SK-N-SH (cell line): ENCODE data around the gene MTA2.

Source experiments
- CTCF ChIP-seq: fragments of 200-600 bp; sonication (generic); IDR thresholded peaks from 2 replicates; pipeline ENCODE4 v1.6.1; 2017; ENCODE audit warnings: antibody characterized with exemption, mild to moderate bottlenecking, moderate library complexity
- EZH2phosphoT487 ChIP-seq: fragments of 200-600 bp; sonication (generic); IDR thresholded peaks from 2 replicates; pipeline ENCODE4 v1.6.1; 2017; ENCODE audit warnings: low read depth, mixed run types, mild to moderate bottlenecking, antibody characterized with exemption, moderate library complexity, borderline replicate concordance
- FOXJ3 ChIP-seq: sonication (generic); formaldehyde crosslinking; IDR thresholded peaks from 2 replicates; pipeline ENCODE4 v1.5.1; 2020; ENCODE audit warnings: mild to moderate bottlenecking, missing genetic modification reagents
- MAX ChIP-seq: IDR thresholded peaks from 2 replicates; pipeline ENCODE4 v1.4.0; 2012; ENCODE audit warnings: low read depth
- POLR2AphosphoS5 ChIP-seq: IDR thresholded peaks from 2 replicates; pipeline ENCODE4 v1.6.1; 2012; ENCODE audit warnings: low read depth, low read length
- RAD21 ChIP-seq: IDR thresholded peaks from 2 replicates; pipeline ENCODE4 v1.6.1; 2012; ENCODE audit warnings: mild to moderate bottlenecking, low read length
- RCOR1 ChIP-seq: fragments of 150-350 bp; IDR thresholded peaks from 2 replicates; pipeline ENCODE4 v1.6.1; 2017; ENCODE audit warnings: antibody characterized with exemption, low read length
- RFX5 ChIP-seq: IDR thresholded peaks from 2 replicates; pipeline ENCODE4 v1.6.1; 2012; ENCODE audit warnings: mild to moderate bottlenecking, improper control_type of control experiment, low read length
- USF1 ChIP-seq: IDR thresholded peaks from 2 replicates; pipeline ENCODE4 v1.4.0; 2012; ENCODE audit warnings: low read depth, borderline replicate concordance

- TF ChIP-seq EZH2phosphoT487 = no peak
- no peak for TF ChIP-seq CTCF
- TF ChIP-seq RCOR1 = no peak
- no peak for TF ChIP-seq RAD21
- TF ChIP-seq FOXJ3 = no peak
- TF ChIP-seq MAX = no peak
- no peak for TF ChIP-seq USF1
- TF ChIP-seq RFX5 = no peak
- no peak for TF ChIP-seq POLR2AphosphoS5
These were observed 11.7 kb upstream of the MTA2 start for GRCh38 chr11:62613291-62613778.
